Measurements from ENCODE around the gene DSG3.

Gene DSG3, protein sequence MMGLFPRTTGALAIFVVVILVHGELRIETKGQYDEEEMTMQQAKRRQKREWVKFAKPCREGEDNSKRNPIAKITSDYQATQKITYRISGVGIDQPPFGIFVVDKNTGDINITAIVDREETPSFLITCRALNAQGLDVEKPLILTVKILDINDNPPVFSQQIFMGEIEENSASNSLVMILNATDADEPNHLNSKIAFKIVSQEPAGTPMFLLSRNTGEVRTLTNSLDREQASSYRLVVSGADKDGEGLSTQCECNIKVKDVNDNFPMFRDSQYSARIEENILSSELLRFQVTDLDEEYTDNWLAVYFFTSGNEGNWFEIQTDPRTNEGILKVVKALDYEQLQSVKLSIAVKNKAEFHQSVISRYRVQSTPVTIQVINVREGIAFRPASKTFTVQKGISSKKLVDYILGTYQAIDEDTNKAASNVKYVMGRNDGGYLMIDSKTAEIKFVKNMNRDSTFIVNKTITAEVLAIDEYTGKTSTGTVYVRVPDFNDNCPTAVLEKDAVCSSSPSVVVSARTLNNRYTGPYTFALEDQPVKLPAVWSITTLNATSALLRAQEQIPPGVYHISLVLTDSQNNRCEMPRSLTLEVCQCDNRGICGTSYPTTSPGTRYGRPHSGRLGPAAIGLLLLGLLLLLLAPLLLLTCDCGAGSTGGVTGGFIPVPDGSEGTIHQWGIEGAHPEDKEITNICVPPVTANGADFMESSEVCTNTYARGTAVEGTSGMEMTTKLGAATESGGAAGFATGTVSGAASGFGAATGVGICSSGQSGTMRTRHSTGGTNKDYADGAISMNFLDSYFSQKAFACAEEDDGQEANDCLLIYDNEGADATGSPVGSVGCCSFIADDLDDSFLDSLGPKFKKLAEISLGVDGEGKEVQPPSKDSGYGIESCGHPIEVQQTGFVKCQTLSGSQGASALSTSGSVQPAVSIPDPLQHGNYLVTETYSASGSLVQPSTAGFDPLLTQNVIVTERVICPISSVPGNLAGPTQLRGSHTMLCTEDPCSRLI

GRCh38 chr18:31447530-31448191, at the start of gene DSG3:
TSS of gene DSG3 (plus strand) at chr18:31447741. CDS start at chr18:31447878, 137 bp downstream.
- Mint-ChIP-seq H3K36me3 (ENCODE audit: low read depth) (no peaks in the 10 kb centered on the region), H3K27ac (no peak within 1 kb of the TSS), H3K4me1 (ENCODE audit: low read depth) (no peaks in the 10 kb centered on the region)

GRCh38 chr18:31398191-31398590, 49.4 kb upstream of the DSG3 start:
- Mint-ChIP-seq H3K4me3 (no peak overlapping the region), H3K9me3 (no peaks in the 10 kb centered on the region), H3K36me3 (ENCODE audit: low read depth) (no peaks in the 10 kb centered on the region), H3K27me3 (ENCODE audit: low read depth) (no peaks in the 10 kb centered on the region), H3K27ac (no peak overlapping the region), H3K4me1 (ENCODE audit: low read depth) (no peaks in the 10 kb centered on the region)

More at GRCh38 chr18:31447530-31448191, at the start of gene DSG3:
- no peak within 1 kb of the TSS for H3K4me3 Mint-ChIP-seq
- no peaks in the 10 kb centered on the region for H3K27me3 Mint-ChIP-seq (ENCODE audit: low read depth)
- no peaks in the 10 kb centered on the region for H3K9me3 Mint-ChIP-seq

DNA sequence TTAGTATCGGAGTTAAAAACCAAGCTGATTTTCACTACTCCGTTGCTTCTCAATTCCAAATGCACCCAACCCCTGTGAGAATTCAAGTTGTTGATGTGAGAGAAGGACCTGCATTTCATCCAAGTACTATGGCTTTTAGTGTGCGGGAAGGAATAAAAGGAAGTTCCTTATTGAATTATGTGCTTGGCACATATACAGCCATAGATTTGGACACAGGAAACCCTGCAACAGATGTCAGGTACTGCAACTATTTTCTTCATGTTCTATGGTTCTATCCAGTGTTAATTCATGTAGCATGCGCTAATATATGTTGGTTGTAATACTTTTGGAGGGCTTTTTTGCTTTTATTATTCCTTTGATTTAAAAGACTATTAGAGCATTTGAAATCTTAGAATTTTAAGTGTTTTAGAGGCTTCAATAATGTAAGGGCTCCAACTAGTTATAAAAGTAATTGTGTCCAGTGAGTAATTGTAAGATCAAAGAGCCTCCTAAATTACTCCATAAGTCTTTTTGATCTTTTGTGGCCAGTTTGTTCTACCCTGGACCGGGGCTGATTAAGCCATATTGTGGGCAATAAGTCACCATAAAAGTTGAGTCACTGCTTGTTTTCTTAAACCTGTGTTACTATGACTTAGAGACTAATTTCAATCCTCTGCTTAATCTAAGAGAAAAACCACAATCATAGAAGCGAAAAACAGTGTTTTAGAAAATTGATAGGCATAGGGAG, 48.1 kb upstream of the DSG3 start:
- H3K27me3 Mint-ChIP-seq (ENCODE audit: low read depth): no peaks in the 10 kb centered on the region
- H3K27ac Mint-ChIP-seq: no peak overlapping the region
- H3K9me3 Mint-ChIP-seq: no peaks in the 10 kb centered on the region
- no peak overlapping the region for H3K4me3 Mint-ChIP-seq
- no peaks in the 10 kb centered on the region for H3K36me3 Mint-ChIP-seq (ENCODE audit: low read depth)
- no peaks in the 10 kb centered on the region for H3K4me1 Mint-ChIP-seq (ENCODE audit: low read depth)

DNA sequence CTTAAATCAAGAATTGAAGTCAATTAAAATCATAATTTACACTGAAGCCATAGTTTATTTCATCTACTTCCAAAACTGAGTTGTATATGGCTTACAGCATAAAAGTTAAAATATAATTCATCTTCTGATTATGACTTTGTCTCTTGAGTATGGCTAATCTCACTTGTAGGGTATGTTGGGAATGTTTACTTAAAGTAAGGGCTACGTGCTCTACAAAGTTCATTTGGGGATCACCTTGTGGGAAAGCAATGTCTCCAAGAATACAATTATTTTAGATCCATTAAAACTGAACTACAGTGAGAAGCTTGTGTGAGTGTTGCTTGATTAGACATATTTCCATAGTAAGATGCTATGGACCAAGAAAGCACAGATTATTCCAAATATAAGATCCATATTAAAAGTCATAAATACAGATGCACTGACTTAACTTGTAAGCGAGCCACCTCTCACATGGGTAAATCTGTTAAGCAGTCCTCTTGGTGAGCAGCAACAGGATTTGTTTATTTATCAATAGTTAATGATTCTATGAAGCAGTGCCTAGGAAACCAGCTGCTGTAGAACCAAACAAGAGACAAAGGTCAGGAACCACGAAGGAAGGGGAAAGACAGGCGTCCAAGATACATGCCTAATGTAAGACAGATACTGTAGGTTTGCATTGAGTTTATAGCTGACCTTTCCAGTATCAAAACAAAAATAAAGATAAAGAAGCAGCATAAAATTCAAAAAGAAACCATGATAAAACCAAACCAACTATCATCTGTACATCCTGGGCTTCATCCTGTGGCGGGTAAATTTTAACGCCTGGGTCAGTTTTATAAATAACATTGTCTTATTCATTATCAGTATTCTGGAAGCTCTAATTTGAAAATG, 46.1 kb upstream of the DSG3 start:
- H3K4me1 Mint-ChIP-seq (ENCODE audit: low read depth): no peaks in the 10 kb centered on the region
- H3K4me3 Mint-ChIP-seq: no peak overlapping the region
- no peaks in the 10 kb centered on the region for H3K36me3 Mint-ChIP-seq (ENCODE audit: low read depth)
- H3K9me3 Mint-ChIP-seq: no peaks in the 10 kb centered on the region
- no peak overlapping the region for H3K27ac Mint-ChIP-seq
- no peaks in the 10 kb centered on the region for H3K27me3 Mint-ChIP-seq (ENCODE audit: low read depth)

GRCh38 chr18:31402026-31402373, 45.5 kb upstream of the DSG3 start:
- Mint-ChIP-seq H3K27ac (no peak overlapping the region), H3K27me3 (ENCODE audit: low read depth) (no peaks in the 10 kb centered on the region), H3K4me1 (ENCODE audit: low read depth) (no peaks in the 10 kb centered on the region), H3K4me3 (no peak overlapping the region), H3K9me3 (no peaks in the 10 kb centered on the region), H3K36me3 (ENCODE audit: low read depth) (no peaks in the 10 kb centered on the region)

DNA sequence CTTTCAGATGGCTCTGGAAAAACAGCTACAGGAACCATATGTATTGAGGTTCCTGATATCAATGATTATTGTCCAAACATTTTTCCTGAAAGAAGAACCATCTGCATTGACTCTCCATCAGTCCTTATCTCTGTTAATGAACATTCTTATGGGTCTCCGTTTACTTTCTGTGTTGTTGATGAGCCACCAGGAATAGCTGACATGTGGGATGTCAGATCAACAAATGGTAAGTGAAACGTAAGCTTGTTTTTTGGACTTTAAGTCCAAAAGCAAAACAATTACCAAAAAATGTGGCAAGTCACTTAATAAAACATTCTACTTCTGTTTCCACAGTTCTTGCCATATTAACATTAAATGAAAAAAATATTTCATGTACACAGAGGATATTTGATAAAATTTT, 44.1 kb upstream of the DSG3 start:
- H3K36me3 Mint-ChIP-seq (ENCODE audit: low read depth): no peaks in the 10 kb centered on the region
- no peak overlapping the region for H3K4me3 Mint-ChIP-seq
- H3K4me1 Mint-ChIP-seq (ENCODE audit: low read depth): no peaks in the 10 kb centered on the region
- no peaks in the 10 kb centered on the region for H3K9me3 Mint-ChIP-seq
- H3K27me3 Mint-ChIP-seq (ENCODE audit: low read depth): no peaks in the 10 kb centered on the region
- no peak overlapping the region for H3K27ac Mint-ChIP-seq

- H3K27me3 Mint-ChIP-seq (ENCODE audit: low read depth): no peaks in the 10 kb centered on the region
- H3K27ac Mint-ChIP-seq: no peak overlapping the region
- H3K4me1 Mint-ChIP-seq (ENCODE audit: low read depth): no peaks in the 10 kb centered on the region
- H3K4me3 Mint-ChIP-seq: no peak overlapping the region
- no peaks in the 10 kb centered on the region for H3K36me3 Mint-ChIP-seq (ENCODE audit: low read depth)
- H3K9me3 Mint-ChIP-seq: peaks cover 4% of the 10 kb centered on the region
Observed at GRCh38 chr18:31407649-31408048, 39.9 kb upstream of the DSG3 start.

DNA sequence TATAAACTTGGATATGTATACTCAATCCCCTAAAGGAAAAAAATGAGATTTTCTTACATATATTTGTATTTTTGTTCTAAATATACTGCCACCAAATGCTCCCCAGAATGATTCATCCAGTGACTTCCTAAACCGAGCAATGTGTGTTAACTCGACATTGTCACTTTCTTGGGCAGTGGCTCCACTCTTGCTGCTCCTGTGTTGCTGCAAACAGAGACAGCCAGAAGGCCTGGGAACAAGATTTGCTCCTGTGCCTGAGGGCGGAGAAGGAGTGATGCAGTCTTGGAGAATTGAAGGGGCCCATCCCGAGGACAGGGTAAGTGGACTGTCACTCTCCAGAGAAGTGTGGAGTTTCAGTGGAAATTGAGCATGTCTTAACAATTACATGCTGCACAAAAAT, 38.3 kb upstream of the DSG3 start:
- Mint-ChIP-seq H3K4me1 (ENCODE audit: low read depth) (no peaks in the 10 kb centered on the region), H3K27me3 (ENCODE audit: low read depth) (no peaks in the 10 kb centered on the region), H3K36me3 (ENCODE audit: low read depth) (no peaks in the 10 kb centered on the region), H3K27ac (no peak overlapping the region), H3K9me3 (peaks cover 4% of the 10 kb centered on the region), H3K4me3 (no peak overlapping the region)

DNA sequence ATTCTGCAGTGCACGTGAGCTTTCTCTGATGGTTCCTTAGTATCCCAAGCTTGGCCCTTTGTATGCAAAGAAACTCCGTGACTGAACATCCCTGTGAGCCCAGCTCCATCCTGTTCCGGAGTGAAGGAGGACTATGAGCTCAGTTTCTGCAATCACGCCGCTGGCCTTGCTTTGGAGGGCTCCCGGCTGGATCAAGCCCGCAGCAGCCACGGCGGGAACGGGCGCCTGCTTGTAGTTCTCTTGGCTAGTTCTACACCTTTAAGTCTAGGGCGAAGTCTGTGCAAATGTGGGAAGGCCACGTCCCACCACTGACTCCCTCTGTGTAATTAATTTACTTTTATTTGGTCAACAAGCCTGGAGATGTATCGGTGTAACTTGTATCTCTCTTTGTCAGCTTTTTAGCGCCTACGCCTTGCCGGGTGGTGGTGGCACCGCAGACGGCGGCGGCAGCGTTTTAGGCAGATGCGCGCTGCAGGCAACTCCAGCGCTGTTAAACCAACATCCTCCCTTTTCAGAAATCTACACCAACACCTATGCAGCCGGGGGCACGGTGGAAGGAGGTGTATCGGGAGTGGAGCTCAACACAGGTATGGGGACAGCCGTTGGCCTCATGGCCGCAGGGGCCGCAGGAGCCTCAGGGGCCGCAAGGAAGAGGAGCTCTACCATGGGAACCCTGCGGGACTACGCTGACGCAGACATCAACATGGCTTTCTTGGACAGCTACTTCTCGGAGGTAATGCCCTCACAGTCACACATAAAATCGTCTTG, 36.6 kb upstream of the DSG3 start:
- Mint-ChIP-seq H3K4me1 (ENCODE audit: low read depth) (no peaks in the 10 kb centered on the region), H3K27ac (no peak overlapping the region), H3K4me3 (no peak overlapping the region), H3K36me3 (ENCODE audit: low read depth) (no peaks in the 10 kb centered on the region), H3K27me3 (ENCODE audit: low read depth) (no peaks in the 10 kb centered on the region), H3K9me3 (peaks cover 7% of the 10 kb centered on the region)

GRCh38 chr18:31413137-31413536, 34.4 kb upstream of the DSG3 start:
- Mint-ChIP-seq H3K36me3 (ENCODE audit: low read depth) (no peaks in the 10 kb centered on the region), H3K4me3 (no peak overlapping the region), H3K4me1 (ENCODE audit: low read depth) (no peaks in the 10 kb centered on the region), H3K27ac (no peak overlapping the region), H3K27me3 (ENCODE audit: low read depth) (no peaks in the 10 kb centered on the region), H3K9me3 (peaks cover 11% of the 10 kb centered on the region)

DNA sequence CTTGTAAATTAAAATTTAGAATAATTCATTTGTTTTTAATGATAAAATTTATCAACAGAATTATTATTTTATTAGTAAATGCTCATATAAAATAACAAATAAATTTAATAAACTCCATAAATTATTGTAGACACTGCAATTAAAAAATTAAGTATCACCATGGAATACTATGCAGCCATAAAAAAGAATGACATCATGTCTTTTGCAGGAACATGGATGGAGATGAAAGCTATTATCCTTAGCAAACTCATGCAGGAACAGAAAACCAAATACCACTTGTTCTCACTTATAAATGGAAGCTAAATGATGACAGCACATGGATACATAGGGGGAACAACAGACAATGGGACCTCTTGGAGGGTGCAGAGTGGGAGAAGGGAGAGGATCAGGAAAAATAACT, 29.7 kb upstream of the DSG3 start:
- H3K4me3 Mint-ChIP-seq: no peak overlapping the region
- H3K36me3 Mint-ChIP-seq (ENCODE audit: low read depth): no peaks in the 10 kb centered on the region
- H3K9me3 Mint-ChIP-seq: peaks cover 8% of the 10 kb centered on the region
- H3K27ac Mint-ChIP-seq: no peak overlapping the region
- H3K27me3 Mint-ChIP-seq (ENCODE audit: low read depth): no peaks in the 10 kb centered on the region
- no peaks in the 10 kb centered on the region for H3K4me1 Mint-ChIP-seq (ENCODE audit: low read depth)

DNA sequence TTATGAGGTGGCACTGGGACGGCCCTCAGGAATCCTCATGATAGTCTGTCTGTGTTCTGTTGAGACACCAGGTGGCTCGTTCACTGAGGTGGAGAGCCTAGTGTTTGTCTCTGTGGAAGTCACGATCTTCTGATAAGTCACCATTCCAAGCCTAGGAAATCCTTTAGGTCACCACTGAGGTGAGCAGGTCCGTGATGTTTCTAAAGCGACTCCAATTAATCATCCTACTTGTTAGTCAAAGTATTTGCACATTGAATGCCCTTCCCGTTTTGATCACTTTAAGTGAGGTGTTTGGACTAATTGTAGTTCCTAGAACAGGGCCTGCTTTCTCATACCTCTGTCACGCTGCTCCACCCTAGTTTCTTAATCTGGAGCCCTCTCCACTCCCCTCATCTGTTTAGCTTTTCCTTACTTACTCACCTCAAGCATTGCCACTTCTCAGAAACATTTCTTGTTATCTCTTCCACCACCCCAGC, 28.0 kb upstream of the DSG3 start:
- Mint-ChIP-seq H3K27me3 (ENCODE audit: low read depth) (no peaks in the 10 kb centered on the region), H3K36me3 (ENCODE audit: low read depth) (no peaks in the 10 kb centered on the region), H3K4me1 (ENCODE audit: low read depth) (no peaks in the 10 kb centered on the region), H3K27ac (no peak overlapping the region), H3K4me3 (no peak overlapping the region), H3K9me3 (peaks cover 8% of the 10 kb centered on the region)

GRCh38 chr18:31420032-31420431, 27.5 kb upstream of the DSG3 start:
- Mint-ChIP-seq H3K36me3 (ENCODE audit: low read depth) (no peaks in the 10 kb centered on the region), H3K9me3 (peaks cover 8% of the 10 kb centered on the region), H3K27me3 (ENCODE audit: low read depth) (no peaks in the 10 kb centered on the region), H3K4me1 (ENCODE audit: low read depth) (no peaks in the 10 kb centered on the region), H3K27ac (no peak overlapping the region), H3K4me3 (no peak overlapping the region)
